Lower leg skin (tissue), 4 donors: Measurements from ENCODE around the gene CTNNB1. TPM values are rescaled to one million over a fixed set of nuclear protein-coding genes. Genes with fewer than 3 reads are reported as not detected.

ENCODE experiments used
- DNase-seq, 2 donors: peaks; one replicate each; pipeline ENCODE4 v3.0.0-alpha.2; 2019; ENCODE audit warnings: low spot score in 2 of 2
- H3K4me3 ChIP-seq: fragments of 200-600 bp; sonication (generic); 2 replicates; pipeline ENCODE4 v1.5.1; 2017; ENCODE audit warnings: mild to moderate bottlenecking, low read depth; ENCODE audit not compliant: poor library complexity, severe bottlenecking
- CTCF ChIP-seq, 3 donors: fragments of 450-650 bp; IDR thresholded peaks; one replicate each; pipeline ENCODE4 v1.5.1; 2016; ENCODE audit warnings: antibody characterized with exemption in 3 of 3, mild to moderate bottlenecking in 3 of 3, moderate library complexity in 2 of 3
- POLR2A ChIP-seq, 2 donors: fragments of 450-650 bp; IDR thresholded peaks; one replicate each; pipeline ENCODE4 v1.6.1; 2016 to 2017; ENCODE audit warnings: antibody characterized with exemption in 2 of 2, mild to moderate bottlenecking in 1 of 2, moderate library complexity in 1 of 2
- WGBS, 2 donors: methylation state at CpG; one replicate each; pipeline ENCODE4 v1.1.5; 2018; 5-methylcytosine and 5-hydroxymethylcytosine counted together
- intact Hi-C: fragments of 100-400 bp; cut with DNase I; formaldehyde crosslinking; loops from one replicate; pipeline ENCODE4 v1.15.0; 2023; ENCODE audit warnings: low total_unique reads
- total RNA-seq, 4 donors: library from RNA; depleted of rRNA; stranded (reverse); fragments of >200 nt; gene quantifications; one replicate each; pipeline ENCODE4 v1.1.0, GENCODE V29; 2016

CTNNB1 gene
- total RNA-seq, 4 donors from 2014 or later, result 263 to 421 (median 300) TPM

- intact Hi-C loops, result loop anchor here (10.0 kb wide), 1 partner anchor 620 kb away; no protein-coding TSS in a partner anchor
- H3K4me3 ChIP-seq, result no peak overlapping the region
- WGBS, 2 donors, result 76 to 88% methylated on average over 1 of the region's 1 CpG
Observed at GRCh38 chr3:41204369-41204768, 5.1 kb downstream of the CTNNB1 start.

DNA sequence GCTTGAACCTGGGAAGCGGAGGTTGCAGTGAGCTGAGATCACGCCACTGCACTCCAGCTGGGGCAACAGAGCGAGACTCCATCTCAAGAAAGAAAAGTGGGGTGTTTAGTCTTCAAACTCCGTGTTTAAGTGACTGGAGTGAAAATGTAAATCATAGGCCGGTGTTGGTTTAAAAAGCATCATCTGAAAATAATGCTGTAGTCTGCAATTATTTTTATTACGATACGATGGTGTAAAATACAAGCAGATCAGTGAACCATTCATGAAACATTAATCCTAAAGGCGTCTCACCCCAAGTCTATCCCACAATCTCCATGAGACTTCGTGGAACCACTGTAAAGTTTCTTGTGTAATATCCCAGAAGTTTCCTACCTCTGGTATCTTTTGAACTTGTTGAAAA lies 6.3 kb downstream of the CTNNB1 start:
- intact Hi-C loops, result loop anchor here (10.0 kb wide), 1 partner anchor 621 kb away; no protein-coding TSS in a partner anchor
- no peak for DNase-seq
- whole genome bisulfite sequencing, 2 donors, result 79 to 82% methylated on average over 9 of the region's 9 CpGs
- no peak overlapping the region for H3K4me3 ChIP-seq
- TF ChIP-seq POLR2A (IDR thresholded peaks at IDR 0.05) (no peak), CTCF (IDR thresholded peaks at IDR 0.05) (no peak)

More at GRCh38 chr3:41204369-41204768, 5.1 kb downstream of the CTNNB1 start:
- no peak for DNase-seq
- no peak for TF ChIP-seq CTCF (IDR thresholded peaks at IDR 0.05)
- TF ChIP-seq POLR2A (IDR thresholded peaks at IDR 0.05), result no peak

DNA sequence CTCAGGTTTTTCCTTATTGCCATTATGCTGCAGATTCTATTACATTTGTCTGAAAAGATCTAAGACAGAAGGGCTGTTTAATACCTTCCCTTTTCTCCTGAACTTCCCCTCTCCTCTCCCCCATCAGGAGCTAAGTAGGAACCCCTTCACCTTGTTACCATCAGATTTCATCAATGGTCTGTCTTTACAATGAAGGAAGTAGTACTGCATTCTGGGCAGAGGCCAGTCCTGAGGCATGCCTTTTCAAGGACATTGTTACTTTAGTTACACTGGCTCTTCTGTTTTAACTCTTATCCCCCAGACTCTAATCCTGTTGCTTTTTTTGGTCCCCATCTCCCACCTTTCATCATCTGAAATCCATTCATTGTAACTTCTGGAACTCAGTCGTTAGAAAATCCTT lies 8.1 kb downstream of the CTNNB1 start:
- no peak for DNase-seq
- 34 to 43% methylated on average over 1 of the region's 1 CpG for whole genome bisulfite sequencing, 2 donors
- intact Hi-C loops, result loop anchor here (10.0 kb wide), 1 partner anchor 623 kb away; no protein-coding TSS in a partner anchor
- no peak overlapping the region for H3K4me3 ChIP-seq
- TF ChIP-seq POLR2A (IDR thresholded peaks at IDR 0.05) (no peak), CTCF (IDR thresholded peaks at IDR 0.05) (no peak)

DNA sequence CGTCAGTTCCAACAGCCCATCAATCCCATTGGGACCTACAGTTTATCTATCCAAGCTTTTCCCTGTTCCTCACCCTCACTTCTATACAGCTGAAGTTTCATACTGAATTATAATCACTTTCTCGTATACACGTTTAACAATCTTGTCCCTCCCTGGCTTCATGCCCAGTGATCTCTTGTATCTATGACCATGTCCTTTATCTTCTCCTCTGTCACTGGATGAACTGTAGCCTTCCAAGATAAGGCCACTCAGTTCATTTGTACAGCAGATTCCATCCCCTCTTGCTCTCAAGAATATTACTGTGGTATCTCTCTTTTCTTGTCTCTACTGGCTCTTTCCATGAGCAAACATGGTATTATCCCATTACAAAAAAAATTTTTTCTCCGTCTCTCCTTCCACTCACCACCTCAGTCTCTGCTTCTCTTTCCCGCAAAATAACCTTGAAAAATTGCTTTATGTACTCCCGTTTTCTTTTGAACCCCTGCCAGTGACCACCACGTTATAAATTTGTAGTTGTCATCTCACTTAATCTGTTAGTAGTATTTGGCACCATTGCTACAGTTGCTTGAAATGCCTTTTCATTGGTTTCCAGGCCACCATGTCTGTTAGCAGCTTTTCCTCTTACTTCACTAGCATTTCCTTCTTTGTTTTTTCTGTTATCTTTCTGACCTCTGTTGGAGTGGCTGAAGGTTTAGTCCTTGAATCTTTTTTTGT lies 9.4 kb downstream of the CTNNB1 start:
- intact Hi-C loops, result loop anchor here (10.0 kb wide), 1 partner anchor 624 kb away; no protein-coding TSS in a partner anchor
- TF ChIP-seq CTCF (IDR thresholded peaks at IDR 0.05) (no peak), POLR2A (IDR thresholded peaks at IDR 0.05) (no peak)
- no peak overlapping the region for H3K4me3 ChIP-seq
- 60 to 65% methylated on average over 7 of the region's 7 CpGs for WGBS, 2 donors
- DNase-seq, result no peak

GRCh38 chr3:41209646-41210045 lies 10.3 kb downstream of the CTNNB1 start:
- TF ChIP-seq CTCF (IDR thresholded peaks at IDR 0.05) (no peak), POLR2A (IDR thresholded peaks at IDR 0.05) (no peak)
- intact Hi-C loops, result loop anchor here (10.0 kb wide), 1 partner anchor 625 kb away; no protein-coding TSS in a partner anchor
- 84 to 87% methylated on average over 5 of the region's 5 CpGs for WGBS, 2 donors
- DNase-seq, result no peak
- no peak overlapping the region for H3K4me3 ChIP-seq
